Ascending aorta (tissue), 2 donors: ENCODE data around the gene ZNF462. TPM values are rescaled to one million over a fixed set of nuclear protein-coding genes. Genes with fewer than 3 reads are reported as not detected.
"Not testable (repeated sequence)": the region's sequence is repeated elsewhere in the genome, so short reads cannot be mapped to it uniquely, and the experiment has no call there.

ENCODE experiments used
- DNase-seq, 2 donors: peaks; one replicate each; pipeline ENCODE4 v3.0.0-alpha.2; 2019; ENCODE audit warnings: low spot score in 2 of 2
- H3K27ac ChIP-seq, 2 donors: fragments of 200-600 bp; sonication (generic); one replicate each; pipeline ENCODE4 v1.5.1; 2016 to 2017; ENCODE audit warnings: mild to moderate bottlenecking in 1 of 2
- H3K27me3 ChIP-seq: fragments of 200-600 bp; sonication (generic); one replicate; pipeline ENCODE4 v1.5.1; 2017
- H3K36me3 ChIP-seq, 2 donors: fragments of 200-600 bp; sonication (generic); one replicate each; pipeline ENCODE4 v1.5.1; 2016
- H3K4me1 ChIP-seq, 2 donors: fragments of 200-600 bp; sonication (generic); one replicate each; pipeline ENCODE4 v1.5.1; 2016 to 2017; ENCODE audit warnings: mild to moderate bottlenecking in 1 of 2
- H3K4me3 ChIP-seq, 2 donors: fragments of 200-600 bp; sonication (generic); one replicate each; pipeline ENCODE4 v1.5.1; 2016 to 2017; ENCODE audit warnings: mild to moderate bottlenecking in 1 of 2
- H3K9me3 ChIP-seq, 2 donors: fragments of 200-600 bp; sonication (generic); one replicate each; pipeline ENCODE4 v1.5.1; 2016
- intact Hi-C: fragments of 100-400 bp; cut with DNase I; formaldehyde crosslinking; loops from one replicate; pipeline ENCODE4 v1.15.1; 2023
- total RNA-seq: library from RNA; depleted of rRNA; stranded (reverse); fragments of >200 nt; gene quantifications from one replicate; pipeline ENCODE4 v1.1.0, GENCODE V29; 2016
- TF ChIP-seq, protein P1 (sequence below), 3 experiments: fragments of 200-600 bp in 2 of 3; fragments of 450-650 bp in 1 of 3; sonication (generic) in 2 of 3; IDR thresholded peaks; one replicate each; pipeline ENCODE4 v1.5.1; 2016 to 2019; ENCODE audit warnings: antibody characterized with exemption in 3 of 3, mild to moderate bottlenecking in 1 of 3, moderate library complexity in 1 of 3

The ZNF462 gene
- total RNA-seq, 1 donor from 2014 or later, result 8.8 TPM

DNA sequence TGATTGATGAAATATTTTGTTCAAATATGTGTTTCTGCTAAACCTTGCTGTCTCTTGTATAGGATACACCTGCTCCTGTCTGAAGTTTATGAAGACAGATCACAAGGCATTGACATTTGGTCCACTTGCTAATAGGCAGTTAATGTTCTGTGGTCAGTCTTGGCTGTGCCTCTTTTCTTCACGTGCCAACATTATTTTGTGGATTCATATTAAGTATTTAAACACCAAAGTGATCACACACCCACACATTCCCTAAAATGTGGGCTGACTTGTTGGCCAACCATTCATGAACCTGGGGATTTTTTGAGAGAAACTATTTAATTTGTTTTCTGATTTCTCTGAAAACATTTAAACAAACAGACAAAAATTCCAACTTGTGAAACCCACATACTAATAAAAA lies 33.7 kb downstream of the ZNF462 start:
- Histone ChIP-seq H3K27ac (no peak overlapping the region), H3K4me3 (no peak overlapping the region), H3K36me3 (no peaks in the 10 kb centered on the region), H3K27me3 (no peaks in the 10 kb centered on the region), H3K4me1 (no peaks in the 10 kb centered on the region), H3K9me3 (peaks cover 0 to 9% of the 10 kb centered on the region in 2 donors)
- TF ChIP-seq, protein P1, sequence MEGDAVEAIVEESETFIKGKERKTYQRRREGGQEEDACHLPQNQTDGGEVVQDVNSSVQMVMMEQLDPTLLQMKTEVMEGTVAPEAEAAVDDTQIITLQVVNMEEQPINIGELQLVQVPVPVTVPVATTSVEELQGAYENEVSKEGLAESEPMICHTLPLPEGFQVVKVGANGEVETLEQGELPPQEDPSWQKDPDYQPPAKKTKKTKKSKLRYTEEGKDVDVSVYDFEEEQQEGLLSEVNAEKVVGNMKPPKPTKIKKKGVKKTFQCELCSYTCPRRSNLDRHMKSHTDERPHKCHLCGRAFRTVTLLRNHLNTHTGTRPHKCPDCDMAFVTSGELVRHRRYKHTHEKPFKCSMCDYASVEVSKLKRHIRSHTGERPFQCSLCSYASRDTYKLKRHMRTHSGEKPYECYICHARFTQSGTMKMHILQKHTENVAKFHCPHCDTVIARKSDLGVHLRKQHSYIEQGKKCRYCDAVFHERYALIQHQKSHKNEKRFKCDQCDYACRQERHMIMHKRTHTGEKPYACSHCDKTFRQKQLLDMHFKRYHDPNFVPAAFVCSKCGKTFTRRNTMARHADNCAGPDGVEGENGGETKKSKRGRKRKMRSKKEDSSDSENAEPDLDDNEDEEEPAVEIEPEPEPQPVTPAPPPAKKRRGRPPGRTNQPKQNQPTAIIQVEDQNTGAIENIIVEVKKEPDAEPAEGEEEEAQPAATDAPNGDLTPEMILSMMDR (IDR thresholded peaks at IDR 0.05), result no peak
- intact Hi-C loops, result no loop called here
- no peak for DNase-seq

DNA sequence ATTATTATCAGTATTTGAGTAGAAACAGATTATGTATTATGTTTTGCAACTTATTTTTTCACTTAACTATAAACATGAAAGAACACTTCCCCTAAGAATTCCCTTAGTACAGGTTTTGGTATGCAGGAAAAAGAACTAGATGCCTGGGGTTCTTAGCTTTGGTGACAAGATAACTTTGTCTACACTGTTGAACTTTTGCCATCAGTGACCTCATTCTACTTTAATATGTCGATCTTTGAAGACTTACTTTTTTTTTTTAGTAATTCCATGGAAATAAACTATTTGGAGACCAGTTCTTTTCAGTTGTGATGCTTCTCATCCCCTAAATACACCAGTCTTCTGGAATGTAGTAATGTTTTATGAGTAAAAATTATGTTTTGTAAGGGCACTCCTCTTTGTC lies 34.3 kb downstream of the ZNF462 start:
- Histone ChIP-seq H3K4me3 (no peak overlapping the region), H3K27me3 (no peaks in the 10 kb centered on the region), H3K36me3 (no peaks in the 10 kb centered on the region), H3K9me3 (peaks cover 0 to 10% of the 10 kb centered on the region in 2 donors), H3K4me1 (no peaks in the 10 kb centered on the region), H3K27ac (no peak overlapping the region)
- intact Hi-C loops, result no loop called here
- TF ChIP-seq, protein P1 (IDR thresholded peaks at IDR 0.05), result no peak
- no peak for DNase-seq

DNA sequence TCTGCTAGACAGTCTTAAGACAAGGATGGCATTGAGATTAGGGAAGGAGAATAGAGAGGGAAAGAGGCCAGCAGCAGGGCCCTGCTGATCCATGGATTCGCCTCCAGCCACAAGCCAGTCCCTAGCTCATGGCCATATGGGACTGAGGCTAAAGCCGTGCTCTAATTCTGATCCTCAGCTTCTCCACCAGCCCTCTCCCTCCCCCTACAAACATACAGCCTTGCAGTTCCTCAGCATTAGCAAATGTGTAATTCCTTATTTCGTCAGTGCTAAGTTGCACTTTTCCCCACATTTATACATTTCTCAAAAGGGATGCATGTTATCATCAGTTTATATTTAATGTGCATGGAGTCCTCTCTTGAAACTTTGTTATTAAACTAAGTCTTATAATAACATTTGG lies 34.8 kb downstream of the ZNF462 start:
- Histone ChIP-seq H3K27me3 (no peaks in the 10 kb centered on the region), H3K9me3 (peaks cover 0 to 10% of the 10 kb centered on the region in 2 donors), H3K36me3 (no peaks in the 10 kb centered on the region), H3K4me3 (no peak overlapping the region), H3K27ac (no peak overlapping the region), H3K4me1 (no peaks in the 10 kb centered on the region)
- TF ChIP-seq, protein P1 (IDR thresholded peaks at IDR 0.05), result no peak
- DNase-seq, result no peak
- intact Hi-C loops, result no loop called here

DNA sequence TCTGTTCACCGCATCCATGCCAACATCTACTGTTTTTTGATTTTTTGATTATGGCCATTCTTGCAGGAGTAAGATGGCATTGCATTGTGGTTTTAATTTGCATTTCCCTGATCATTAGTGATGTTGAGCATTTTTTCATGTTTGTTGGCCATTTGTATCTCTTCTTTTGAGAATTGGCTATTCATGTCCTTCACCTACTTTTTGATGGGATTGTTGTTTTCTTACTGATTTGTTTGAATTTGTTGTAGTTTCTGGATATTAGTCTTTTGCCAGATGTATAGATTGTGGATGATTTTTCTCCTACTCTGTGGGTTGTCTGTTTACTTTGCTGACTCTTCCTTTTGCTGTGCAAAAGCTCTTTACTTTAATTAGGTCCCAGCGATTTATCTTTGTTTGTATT lies 37.6 kb downstream of the ZNF462 start:
- not testable (repeated sequence) for H3K27me3 ChIP-seq

DNA sequence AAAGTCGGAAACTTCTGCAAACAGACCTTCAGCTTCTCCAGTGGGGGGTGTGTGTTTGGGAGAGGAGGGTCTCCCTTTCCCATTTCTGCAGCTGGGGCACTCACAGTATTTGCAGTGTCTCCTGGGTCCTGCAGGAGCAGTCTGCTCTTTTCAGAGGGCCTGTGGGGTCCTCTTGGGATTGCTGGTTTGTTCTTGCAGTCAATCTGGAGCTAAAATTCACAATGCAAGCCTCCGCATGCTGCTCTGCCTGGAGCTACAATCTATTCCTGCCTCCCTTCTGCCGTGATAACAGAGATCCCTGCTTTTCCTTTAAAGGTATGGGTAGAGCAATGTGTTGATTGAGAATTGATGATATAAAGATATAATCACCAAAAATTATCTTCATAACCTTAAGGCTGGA lies 43.2 kb downstream of the ZNF462 start:
- Histone ChIP-seq H3K4me1 (no peaks in the 10 kb centered on the region), H3K36me3 (no peaks in the 10 kb centered on the region), H3K4me3 (no peak overlapping the region), H3K27ac (no peak overlapping the region), H3K9me3 (peaks cover 0 to 12% of the 10 kb centered on the region in 2 donors), H3K27me3 (no peaks in the 10 kb centered on the region)
- DNase-seq, result no peak
- TF ChIP-seq, protein P1 (IDR thresholded peaks at IDR 0.05), result no peak
- intact Hi-C loops, result no loop called here

More for the DNA sequence above, 37.6 kb downstream of the ZNF462 start:
- H3K36me3 ChIP-seq, H3K27ac ChIP-seq, H3K4me1 ChIP-seq, H3K4me3 ChIP-seq, intact Hi-C loops, DNase-seq: not testable (repeated sequence)
- peaks cover 0 to 16% of the 10 kb centered on the region in 2 donors for H3K9me3 ChIP-seq

DNA sequence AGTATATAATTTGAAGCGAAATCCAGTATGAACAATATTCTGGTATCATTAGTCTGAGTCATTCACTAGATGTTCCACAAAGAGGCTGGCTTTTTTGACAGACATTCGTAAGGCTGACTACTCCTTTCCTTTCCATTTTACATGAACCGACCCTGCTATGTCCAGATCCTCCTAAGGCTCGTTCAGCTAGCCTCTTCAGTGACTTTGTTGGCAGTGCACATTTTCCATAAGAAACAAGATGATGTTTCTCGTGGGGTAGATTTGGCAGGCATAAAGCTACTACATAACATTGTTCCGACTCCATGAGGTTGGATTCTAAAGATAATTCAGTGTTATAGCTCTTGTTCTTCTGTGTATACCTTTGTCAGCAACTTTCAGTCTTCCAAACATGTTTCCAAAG lies 49.0 kb downstream of the ZNF462 start:
- intact Hi-C loops, result no loop called here
- no peak for DNase-seq
- no peaks in the 10 kb centered on the region for H3K27me3 ChIP-seq
- H3K36me3 ChIP-seq, result no peaks in the 10 kb centered on the region
- H3K4me1 ChIP-seq, result no peaks in the 10 kb centered on the region
- TF ChIP-seq, protein P1 (IDR thresholded peaks at IDR 0.05), result no peak
- no peak overlapping the region for H3K27ac ChIP-seq
- H3K4me3 ChIP-seq, result no peak overlapping the region
- H3K9me3 ChIP-seq, result no peaks in the 10 kb centered on the region
